GM23338 (cell line): ENCODE measurements around the gene PACS1. TPM values are rescaled to one million over a fixed set of nuclear protein-coding genes. Genes with fewer than 3 reads are reported as not detected.

Experiments used
- ATAC-seq: fragments of 200-7000 bp; cut with Tn5 transposase; 3 replicates; pipeline ENCODE4 v1.9.1; 2020
- DNase-seq: peaks from one replicate; pipeline ENCODE4 v3.0.0-alpha.2; 2015; ENCODE audit warnings: low spot score
- H2AFZ ChIP-seq: fragments of 200-600 bp; sonication (generic); 2 replicates; pipeline ENCODE4 v1.8.0; 2016; ENCODE audit warnings: antibody characterized with exemption, mild to moderate bottlenecking, moderate library complexity
- H3F3A ChIP-seq: fragments of 200-600 bp; sonication (generic); replicated peaks from 2 replicates; pipeline ENCODE4 v1.8.0; 2017; ENCODE audit warnings: antibody characterized with exemption, mixed run types, low read depth
- H3K27ac ChIP-seq: fragments of 200-600 bp; sonication (generic); 2 replicates; pipeline ENCODE4 v1.6.1; 2016; ENCODE audit warnings: low read depth
- H3K27me3 ChIP-seq: fragments of 200-600 bp; sonication (generic); 2 replicates; pipeline ENCODE4 v1.8.0; 2016; ENCODE audit warnings: mild to moderate bottlenecking, mixed run types, moderate library complexity; ENCODE audit not compliant: insufficient read depth
- H3K36me3 ChIP-seq: fragments of 200-600 bp; sonication (generic); 2 replicates; pipeline ENCODE4 v1.8.0; 2016; ENCODE audit warnings: mild to moderate bottlenecking; ENCODE audit not compliant: insufficient read depth
- H3K4me1 ChIP-seq: fragments of 200-600 bp; sonication (generic); 2 replicates; pipeline ENCODE4 v1.8.0; 2016; ENCODE audit warnings: mild to moderate bottlenecking, moderate library complexity; ENCODE audit not compliant: insufficient read depth
- H3K4me2 ChIP-seq: fragments of 200-600 bp; sonication (generic); 2 replicates; pipeline ENCODE4 v1.7.1; 2017; ENCODE audit warnings: mixed run types
- H3K4me3 ChIP-seq: fragments of 200-600 bp; sonication (generic); 2 replicates; pipeline ENCODE4 v1.6.1; 2016; ENCODE audit warnings: mixed run types
- H3K79me2 ChIP-seq: fragments of 200-600 bp; sonication (generic); replicated peaks from 2 replicates; pipeline ENCODE4 v1.8.0; 2017; ENCODE audit warnings: mild to moderate bottlenecking; ENCODE audit not compliant: insufficient read depth
- H3K9me2 ChIP-seq: fragments of 200-600 bp; sonication (generic); 2 replicates; pipeline ENCODE4 v1.8.0; 2017; ENCODE audit not compliant: insufficient read depth
- H4K20me1 ChIP-seq: fragments of 200-600 bp; sonication (generic); replicated peaks from 2 replicates; pipeline ENCODE4 v1.8.0; 2017; ENCODE audit warnings: mild to moderate bottlenecking; ENCODE audit not compliant: insufficient read depth
- H3K27ac Mint-ChIP-seq: 2 replicates; pipeline ENCODE4 v1.8.0; 2020; ENCODE audit warnings: inconsistent platforms, mild to moderate bottlenecking, moderate library complexity, mixed read lengths
- H3K27me3 Mint-ChIP-seq: 3 replicates; pipeline ENCODE4 v1.8.0; 2022; ENCODE audit warnings: low read depth, mild to moderate bottlenecking, moderate library complexity, mixed read lengths, inconsistent platforms; ENCODE audit not compliant: insufficient read depth, poor library complexity
- H3K36me3 Mint-ChIP-seq: 3 replicates; pipeline ENCODE4 v1.8.0; 2021; ENCODE audit warnings: low read depth, mild to moderate bottlenecking, inconsistent platforms, moderate library complexity, mixed read lengths
- H3K4me1 Mint-ChIP-seq: 3 replicates; pipeline ENCODE4 v1.8.0; 2020; ENCODE audit warnings: mild to moderate bottlenecking, inconsistent platforms, mixed read lengths
- H3K4me3 Mint-ChIP-seq: 3 replicates; pipeline ENCODE4 v1.8.0; 2021; ENCODE audit warnings: moderate library complexity, mild to moderate bottlenecking, inconsistent platforms, mixed read lengths
- H3K9me3 Mint-ChIP-seq: 3 replicates; pipeline ENCODE4 v1.8.0; 2020; ENCODE audit warnings: moderate library complexity, mild to moderate bottlenecking, inconsistent platforms, mixed read lengths
- CREB1 ChIP-seq: fragments of 250-450 bp; sonication (Bioruptor Pico); IDR thresholded peaks from 2 replicates; pipeline ENCODE4 v1.5.0; 2020; ENCODE audit warnings: low read depth, mild to moderate bottlenecking, moderate library complexity
- CTCF ChIP-seq, 2 experiments: fragments of 200-600 bp in 1 of 2; sonication (generic) in 1 of 2; conservative IDR thresholded peaks; 2 replicates each; pipeline versions ENCODE4 v1.5.1 to v1.6.1; 2016 to 2017; ENCODE audit warnings: antibody characterized with exemption in 2 of 2, low read depth in 2 of 2, mild to moderate bottlenecking in 2 of 2, moderate library complexity in 1 of 2
- ETS1 ChIP-seq: IDR thresholded peaks from 2 replicates; pipeline ENCODE4 v1.6.1; 2016; ENCODE audit warnings: antibody characterized with exemption
- EZH2 ChIP-seq: fragments of 200-600 bp; sonication (generic); IDR thresholded peaks from one replicate; pipeline ENCODE4 v1.8.0; 2017; ENCODE audit warnings: antibody characterized with exemption, mild to moderate bottlenecking, low read depth; ENCODE audit not compliant: unreplicated experiment
- EZH2phosphoT487 ChIP-seq: fragments of 200-600 bp; sonication (generic); IDR thresholded peaks from one replicate; pipeline ENCODE4 v1.8.1; 2018; ENCODE audit warnings: antibody characterized with exemption; ENCODE audit not compliant: unreplicated experiment
- JUNB ChIP-seq: IDR thresholded peaks from one replicate; pipeline ENCODE4 v1.6.1; 2016; ENCODE audit warnings: antibody characterized with exemption; ENCODE audit not compliant: unreplicated experiment
- NANOG ChIP-seq: IDR thresholded peaks from 2 replicates; pipeline ENCODE4 v1.6.1; 2016; ENCODE audit warnings: antibody characterized with exemption, borderline replicate concordance
- POLR2AphosphoS5 ChIP-seq: IDR thresholded peaks from 2 replicates; pipeline ENCODE4 v1.6.1; 2016; ENCODE audit warnings: antibody characterized with exemption, low read depth
- STAT1 ChIP-seq: IDR thresholded peaks from one replicate; pipeline ENCODE4 v1.6.1; 2016; ENCODE audit warnings: antibody characterized with exemption; ENCODE audit not compliant: unreplicated experiment
- polyA plus RNA-seq: library from polyadenylated mRNA; unstranded; fragments of >200 nt; fragmentation: Nextera tagmentation; extraction: Ambion mirVana; gene quantifications from 2 replicates; pipeline ENCODE4 v1.2.1, GENCODE V29; 2016
- total RNA-seq: library from RNA; depleted of rRNA; stranded (reverse); fragments of >200 nt; shearing (Covaris generic); gene quantifications from 2 replicates; pipeline ENCODE4 v1.2.3, GENCODE V29; 2014; rRNA removed

Gene PACS1
- total and polyA plus RNA-seq, 2 experiments from 2014 or later, result 8.0 to 37.5 TPM

- TF ChIP-seq EZH2, result no peak
- TF ChIP-seq JUNB, result no peak
- TF ChIP-seq ETS1, result no peak
- no peak for TF ChIP-seq POLR2AphosphoS5
- no peak for TF ChIP-seq CTCF (conservative IDR thresholded peaks at IDR 0.05; ENCODE audit: low read depth in 2 of 2)
- TF ChIP-seq STAT1, result no peak
- TF ChIP-seq CREB1 (CRISPR knock-in tag), result no peak
- no peak for TF ChIP-seq NANOG
- no peak for TF ChIP-seq EZH2phosphoT487
- H3K4me1 ChIP-seq, result peaks cover 16% of the 10 kb centered on the region
- H3K27me3 ChIP-seq, result peaks cover 30% of the 10 kb centered on the region
- H3K79me2 ChIP-seq, result no peaks in the 10 kb centered on the region
- peaks cover 2% of the 10 kb centered on the region; the same call in 1 of the 3 replicates for H3K9me3 Mint-ChIP-seq
- peaks cover 18% of the 10 kb centered on the region; the same call in 1 of the 2 replicates for H3F3A ChIP-seq
- no peak overlapping the region for H3K4me2 ChIP-seq
- H3K9me2 ChIP-seq, result no peaks in the 10 kb centered on the region
- no peaks in the 10 kb centered on the region for H4K20me1 ChIP-seq
- no peak overlapping the region for H3K27ac Mint-ChIP-seq
- H3K4me3 Mint-ChIP-seq, result no peak overlapping the region; the same call in 2 of the 3 replicates
- no peaks in the 10 kb centered on the region; the same call in 2 of the 3 replicates for H3K36me3 Mint-ChIP-seq
- peaks cover 31% of the 10 kb centered on the region for H3K4me1 Mint-ChIP-seq
- ATAC-seq, result no peak
- H3K4me3 ChIP-seq, result no peak overlapping the region
- DNase-seq, result no peak
- H3K27ac ChIP-seq, result no peak overlapping the region
- peaks cover 29% of the 10 kb centered on the region for H3K27me3 Mint-ChIP-seq
- no peak overlapping the region for H2AFZ ChIP-seq
- H3K36me3 ChIP-seq, result no peaks in the 10 kb centered on the region
Measured at GRCh38 chr11:66293777-66294625, 223.9 kb downstream of the PACS1 start.

Other genes starting within 250 kb of the PACS1 start
- 0.49 TPM in 1 of 2 replicates, not detected in the other for gene SNX32, start 236.3 kb upstream of the PACS1 start, total RNA-seq
- gene SNX32, start 236.3 kb upstream of the PACS1 start, polyA plus RNA-seq, result 1.2 and 2.4 TPM in 2 replicates
- 981 and 1,393 TPM in 2 replicates for gene CFL1, start 212.1 kb upstream of the PACS1 start, total RNA-seq
- gene CFL1, start 212.1 kb upstream of the PACS1 start, polyA plus RNA-seq, result 1,996 and 2,124 TPM in 2 replicates
- gene MUS81, start 209.8 kb upstream of the PACS1 start, total RNA-seq, result 35.5 and 48.6 TPM in 2 replicates
- gene MUS81, start 209.8 kb upstream of the PACS1 start, polyA plus RNA-seq, result 38.5 and 39.1 TPM in 2 replicates
- gene EFEMP2, start 197.5 kb upstream of the PACS1 start, total RNA-seq, result 4.5 and 9.4 TPM in 2 replicates
- 7.4 and 8.0 TPM in 2 replicates for gene EFEMP2, start 197.5 kb upstream of the PACS1 start, polyA plus RNA-seq
- not detected in 2 replicates for gene CTSW, start 190.4 kb upstream of the PACS1 start, total RNA-seq
- 0.17 TPM in 1 of 2 replicates, not detected in the other for gene CTSW, start 190.4 kb upstream of the PACS1 start, polyA plus RNA-seq
- 94.3 and 102 TPM in 2 replicates for gene FIBP, start 181.8 kb upstream of the PACS1 start, total RNA-seq
- 79.0 and 84.4 TPM in 2 replicates for gene FIBP, start 181.8 kb upstream of the PACS1 start, polyA plus RNA-seq
- gene CCDC85B, start 179.6 kb upstream of the PACS1 start, total RNA-seq, result 57.3 and 66.3 TPM in 2 replicates
- 54.5 and 60.4 TPM in 2 replicates for gene CCDC85B, start 179.6 kb upstream of the PACS1 start, polyA plus RNA-seq
- 10.1 and 14.6 TPM in 2 replicates for gene FOSL1, start 169.9 kb upstream of the PACS1 start, total RNA-seq
- gene FOSL1, start 169.9 kb upstream of the PACS1 start, polyA plus RNA-seq, result 17.1 and 20.1 TPM in 2 replicates
- gene C11orf68, start 151.2 kb upstream of the PACS1 start, total RNA-seq, result 21.6 and 23.2 TPM in 2 replicates
- gene C11orf68, start 151.2 kb upstream of the PACS1 start, polyA plus RNA-seq, result 16.8 and 18.6 TPM in 2 replicates
- gene DRAP1, start 150.8 kb upstream of the PACS1 start, total RNA-seq, result 83.0 and 121 TPM in 2 replicates
- gene DRAP1, start 150.8 kb upstream of the PACS1 start, polyA plus RNA-seq, result 294 and 358 TPM in 2 replicates
- gene TSGA10IP, start 124.8 kb upstream of the PACS1 start, total RNA-seq, result 1.1 and 2.0 TPM in 2 replicates
- 1.6 and 2.5 TPM in 2 replicates for gene TSGA10IP, start 124.8 kb upstream of the PACS1 start, polyA plus RNA-seq
- gene SART1, start 108.5 kb upstream of the PACS1 start, total RNA-seq, result 43.9 and 55.8 TPM in 2 replicates
- 91.0 and 105 TPM in 2 replicates for gene SART1, start 108.5 kb upstream of the PACS1 start, polyA plus RNA-seq
- gene EIF1AD, start 68.1 kb upstream of the PACS1 start, total RNA-seq, result 30.8 and 32.1 TPM in 2 replicates
- gene EIF1AD, start 68.1 kb upstream of the PACS1 start, polyA plus RNA-seq, result 16.1 and 18.6 TPM in 2 replicates
- gene BANF1, start 67.8 kb upstream of the PACS1 start, total RNA-seq, result 44.7 and 58.2 TPM in 2 replicates
- 765 and 903 TPM in 2 replicates for gene BANF1, start 67.8 kb upstream of the PACS1 start, polyA plus RNA-seq
- 4.2 and 5.9 TPM in 2 replicates for gene CST6, start 58.3 kb upstream of the PACS1 start, total RNA-seq
- 8.3 and 9.9 TPM in 2 replicates for gene CST6, start 58.3 kb upstream of the PACS1 start, polyA plus RNA-seq
- not detected in 2 replicates for gene CATSPER1, start 43.8 kb upstream of the PACS1 start, total RNA-seq
- gene CATSPER1, start 43.8 kb upstream of the PACS1 start, polyA plus RNA-seq, result not detected in 2 replicates
- gene GAL3ST3, start 21.1 kb upstream of the PACS1 start, total RNA-seq, result 48.0 and 63.4 TPM in 2 replicates
- gene GAL3ST3, start 21.1 kb upstream of the PACS1 start, polyA plus RNA-seq, result 12.7 and 15.6 TPM in 2 replicates
- 173 and 180 TPM in 2 replicates for gene SF3B2, start 17.9 kb upstream of the PACS1 start, total RNA-seq
- 173 and 191 TPM in 2 replicates for gene SF3B2, start 17.9 kb upstream of the PACS1 start, polyA plus RNA-seq
- gene KLC2, start 187.4 kb downstream of the PACS1 start, total RNA-seq, result 31.1 and 40.4 TPM in 2 replicates
- gene KLC2, start 187.4 kb downstream of the PACS1 start, polyA plus RNA-seq, result 17.8 and 18.3 TPM in 2 replicates
- gene RAB1B, start 198.4 kb downstream of the PACS1 start, total RNA-seq, result 92.7 and 99.6 TPM in 2 replicates
- gene RAB1B, start 198.4 kb downstream of the PACS1 start, polyA plus RNA-seq, result 30.3 and 30.5 TPM in 2 replicates
- 9.2 and 10.8 TPM in 2 replicates for gene CNIH2, start 207.9 kb downstream of the PACS1 start, total RNA-seq
- 4.3 and 7.9 TPM in 2 replicates for gene CNIH2, start 207.9 kb downstream of the PACS1 start, polyA plus RNA-seq
- 75.0 and 87.0 TPM in 2 replicates for gene YIF1A, start 218.9 kb downstream of the PACS1 start, total RNA-seq
- gene YIF1A, start 218.9 kb downstream of the PACS1 start, polyA plus RNA-seq, result 71.5 and 75.6 TPM in 2 replicates
- gene TMEM151A, start 221.6 kb downstream of the PACS1 start, total RNA-seq, result 4.4 and 5.0 TPM in 2 replicates
- gene TMEM151A, start 221.6 kb downstream of the PACS1 start, polyA plus RNA-seq, result 1.0 and 1.2 TPM in 2 replicates
- gene CD248, start 246.8 kb downstream of the PACS1 start, total RNA-seq, result 2.0 and 3.8 TPM in 2 replicates
- 2.4 and 2.7 TPM in 2 replicates for gene CD248, start 246.8 kb downstream of the PACS1 start, polyA plus RNA-seq